HG02759 (cell line): Measurements from ENCODE around the gene DENND2A.
"Not testable (repeated sequence)": the region's sequence is repeated elsewhere in the genome, so short reads cannot be mapped to it uniquely, and the experiment has no call there.

Experiments used
- ATAC-seq: cut with Tn5 transposase; IDR thresholded peaks from one replicate; pipeline ENCODE4 v1.9.1; 2021; ENCODE audit warnings: mild to moderate bottlenecking, moderate library complexity; ENCODE audit not compliant: unreplicated experiment

The DENND2A gene

DNA sequence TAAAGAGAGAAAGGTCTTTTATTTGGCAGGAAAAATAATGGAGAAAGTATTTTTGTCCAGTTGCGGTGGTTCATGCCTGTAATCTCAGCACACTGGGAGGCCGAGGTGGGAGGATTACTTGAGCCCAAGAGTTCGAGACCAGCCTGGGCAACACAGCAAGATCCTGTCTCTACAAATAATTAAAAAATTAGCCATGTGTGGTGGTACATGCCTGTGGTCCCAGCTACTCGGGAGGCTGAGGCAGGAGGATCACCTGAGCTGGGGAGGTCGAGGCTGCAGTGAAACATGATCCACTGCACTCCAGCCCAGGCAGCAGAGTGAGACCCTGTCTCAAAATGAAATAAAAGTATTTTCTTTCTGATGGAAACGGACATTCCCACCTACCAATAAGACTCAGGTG is 83.5 kb downstream of the DENND2A start:
- ATAC-seq, result no peak

DNA sequence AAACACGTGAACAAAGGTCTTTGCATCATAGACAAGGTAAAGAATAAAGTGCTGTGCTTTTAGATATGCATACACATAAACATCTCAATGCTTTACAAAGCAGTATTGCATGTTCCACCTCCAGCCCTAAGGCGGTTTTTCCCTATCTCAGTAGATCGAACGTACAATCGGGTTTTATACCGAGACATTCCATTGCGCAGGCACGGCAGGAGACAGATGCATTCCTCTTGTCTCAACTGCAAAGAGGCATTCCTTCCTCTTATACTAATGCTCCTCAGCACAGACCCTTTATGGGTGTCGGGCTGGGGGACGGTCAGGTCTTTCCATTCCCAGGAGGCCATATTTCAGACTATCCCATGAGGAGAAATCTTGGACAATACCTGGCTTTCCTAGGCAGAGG is 87.4 kb downstream of the DENND2A start:
- ATAC-seq, result not testable (repeated sequence)

DNA sequence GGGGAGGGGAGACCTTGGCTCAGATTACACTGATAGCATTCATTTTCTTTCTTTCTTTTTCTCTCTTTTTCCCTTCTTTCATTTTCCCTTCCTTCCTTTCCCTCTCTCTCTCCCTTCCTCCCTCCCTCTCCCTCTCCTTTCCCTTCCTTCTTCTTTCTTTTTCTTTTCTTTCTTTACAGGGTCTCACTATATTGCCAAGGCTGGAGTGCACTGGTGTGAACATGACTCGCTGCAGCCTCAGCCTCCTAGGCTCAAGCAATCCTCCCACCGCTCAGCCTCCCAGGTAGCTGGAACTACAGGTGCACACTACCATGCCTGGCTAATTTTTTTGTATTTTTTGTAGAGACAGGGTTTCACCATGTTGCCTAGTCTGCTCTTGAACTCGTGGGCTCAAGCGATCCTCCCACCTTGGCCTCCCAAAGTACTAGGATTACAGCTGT is 88.4 kb downstream of the DENND2A start:
- no peak for ATAC-seq

DNA sequence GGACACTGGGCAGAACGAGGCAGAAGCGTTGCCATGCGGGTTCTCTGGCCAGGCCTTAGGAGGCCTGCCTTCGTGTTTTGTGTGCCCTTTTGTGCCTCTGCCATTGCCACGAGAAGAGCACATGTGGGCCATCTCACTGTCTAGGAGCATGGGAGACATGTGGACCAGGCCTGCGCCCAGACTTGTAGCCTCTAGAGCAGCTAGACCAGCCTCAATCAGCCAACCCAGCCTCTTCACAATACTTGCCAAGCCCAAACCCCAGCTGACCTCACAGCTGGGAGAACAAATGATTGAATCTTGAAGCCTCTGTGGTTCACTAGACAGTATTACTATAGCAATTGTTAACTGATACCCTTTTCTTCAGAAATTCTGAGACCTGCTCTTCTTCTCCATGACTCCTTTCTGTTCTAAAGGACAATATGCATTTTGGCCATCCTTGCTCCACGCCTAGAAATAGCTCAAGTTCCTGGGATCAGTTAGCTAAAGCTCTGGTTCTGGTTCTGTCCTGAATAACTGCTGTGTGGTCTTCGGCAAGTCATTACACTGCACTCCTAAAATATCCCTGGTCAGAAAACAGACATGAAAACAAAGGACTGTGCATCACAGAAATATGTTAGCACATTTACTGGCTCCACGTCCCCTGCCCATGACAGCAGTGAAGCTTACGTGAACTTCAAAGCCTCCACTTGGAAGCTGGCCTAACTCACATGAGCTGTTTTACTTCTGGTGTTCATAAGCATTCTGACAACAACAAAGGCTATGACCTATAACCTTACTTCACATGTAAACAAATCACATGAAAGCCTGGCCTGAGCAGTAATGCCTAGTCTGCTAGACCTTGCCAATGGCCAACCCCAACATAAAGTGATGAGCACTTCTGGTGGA is 89.0 kb downstream of the DENND2A start:
- ATAC-seq, result no peak

DNA sequence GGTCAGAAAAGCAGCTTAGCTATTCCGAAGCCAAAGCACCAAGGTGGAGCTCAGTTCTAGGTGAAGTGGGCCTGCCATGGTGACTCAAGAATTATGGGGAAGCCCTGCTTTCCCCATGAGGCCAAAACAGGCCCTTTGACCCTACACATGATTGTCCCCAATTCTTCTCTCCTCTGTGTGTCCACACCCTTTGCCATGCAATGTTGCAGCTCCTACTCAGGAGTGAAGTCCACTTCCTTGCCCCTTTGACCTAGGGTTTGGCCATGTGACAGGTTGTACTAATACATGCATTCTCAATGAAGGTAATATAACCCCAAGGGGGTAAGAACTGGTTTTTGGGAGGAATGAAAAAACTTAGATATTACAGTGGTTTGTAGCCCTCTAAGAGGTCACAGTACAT is 93.7 kb downstream of the DENND2A start:
- ATAC-seq, result no peak

DNA sequence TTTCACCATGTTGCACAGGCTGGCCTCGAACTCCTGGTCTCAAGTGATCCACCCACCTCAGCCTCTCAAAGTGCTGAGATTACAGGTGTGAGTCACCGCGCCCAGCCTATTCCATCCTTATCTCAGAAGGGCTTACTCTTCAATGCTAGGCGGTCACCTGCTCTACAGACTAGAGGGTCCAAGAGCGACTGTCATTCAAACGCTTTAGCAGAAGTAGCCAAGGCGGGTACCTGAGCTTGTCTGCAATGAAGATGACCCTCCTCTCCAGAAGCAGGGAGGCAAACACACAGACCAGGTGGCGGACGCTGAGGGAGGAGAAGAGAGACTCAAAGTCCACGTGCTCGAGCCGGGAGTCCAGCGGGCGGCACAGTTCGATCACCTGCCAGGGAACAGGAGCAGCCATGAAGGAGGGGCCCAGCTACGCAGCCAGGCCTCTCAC is 96.2 kb downstream of the DENND2A start:
- ATAC-seq, result no peak

DNA sequence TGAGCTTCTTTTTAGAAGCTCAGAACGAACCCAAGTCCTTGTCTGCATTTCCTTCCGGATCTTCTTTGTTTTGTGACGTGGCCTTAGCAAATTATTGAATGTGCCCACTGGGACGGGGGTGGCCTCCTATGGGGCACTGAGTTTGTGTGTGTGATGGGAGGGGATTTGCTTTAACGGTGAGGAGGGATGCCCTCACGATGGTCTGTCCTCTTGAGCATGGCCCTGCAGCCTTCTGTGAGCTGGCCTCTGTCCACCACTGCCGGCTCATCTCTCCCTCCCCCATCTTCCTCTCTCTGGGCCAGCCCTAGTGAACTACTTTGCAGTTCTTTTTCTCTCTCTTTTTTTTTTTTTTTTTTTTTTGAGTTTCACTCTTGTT is 98.4 kb downstream of the DENND2A start:
- no peak for ATAC-seq

DNA sequence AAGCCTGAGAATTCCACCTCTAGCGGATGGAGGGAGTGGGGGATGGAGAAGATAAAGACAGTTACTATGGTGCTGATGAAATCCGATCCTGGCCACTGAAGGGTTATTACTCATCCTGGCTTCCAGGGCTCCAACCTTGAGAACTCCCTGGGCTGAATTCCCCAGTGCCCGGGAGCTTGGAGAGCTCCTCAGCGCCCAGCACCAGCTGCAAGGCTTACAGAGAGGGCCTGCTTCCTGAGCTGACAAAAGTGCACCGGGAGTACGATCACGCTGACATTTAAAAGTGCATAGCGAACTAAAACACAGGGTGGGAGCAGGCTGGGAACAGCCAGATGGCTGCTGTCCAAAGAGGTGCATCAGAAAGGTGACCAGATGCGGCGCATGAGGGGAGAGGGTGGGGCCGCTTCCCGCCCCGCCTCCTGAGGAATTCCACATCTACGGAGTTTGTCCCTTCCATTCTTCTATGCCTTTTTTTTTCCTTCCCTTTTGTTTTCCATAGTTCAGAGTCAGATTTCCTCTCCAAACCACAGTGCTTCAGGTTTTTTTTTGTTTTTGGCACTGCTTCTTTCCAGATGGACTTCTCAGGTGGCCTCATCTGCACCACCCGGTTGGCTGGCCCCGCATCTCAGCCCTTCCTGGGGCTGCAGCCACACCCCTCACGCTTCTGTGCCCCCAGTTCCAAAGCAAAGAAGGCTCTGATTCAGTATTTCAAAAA is 98.9 kb downstream of the DENND2A start:
- ATAC-seq, result no peak

DNA sequence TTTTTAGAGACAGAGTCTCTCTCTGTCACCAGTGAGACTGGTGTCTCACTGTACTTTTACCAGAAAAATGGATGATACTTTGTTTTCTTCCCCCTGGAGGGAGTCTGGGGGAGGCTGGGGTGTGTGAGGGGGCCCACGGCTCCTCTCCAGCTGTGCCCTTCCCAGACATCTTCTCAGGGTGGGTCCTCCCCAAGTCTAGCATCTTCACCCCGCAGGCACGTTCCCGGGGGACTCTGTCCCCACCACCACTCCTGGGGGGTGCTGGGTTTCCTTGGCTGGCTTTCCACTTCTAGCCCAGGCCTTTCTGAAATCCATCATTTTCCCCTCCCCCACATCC is 99.5 kb downstream of the DENND2A start:
- ATAC-seq, result no peak

DNA sequence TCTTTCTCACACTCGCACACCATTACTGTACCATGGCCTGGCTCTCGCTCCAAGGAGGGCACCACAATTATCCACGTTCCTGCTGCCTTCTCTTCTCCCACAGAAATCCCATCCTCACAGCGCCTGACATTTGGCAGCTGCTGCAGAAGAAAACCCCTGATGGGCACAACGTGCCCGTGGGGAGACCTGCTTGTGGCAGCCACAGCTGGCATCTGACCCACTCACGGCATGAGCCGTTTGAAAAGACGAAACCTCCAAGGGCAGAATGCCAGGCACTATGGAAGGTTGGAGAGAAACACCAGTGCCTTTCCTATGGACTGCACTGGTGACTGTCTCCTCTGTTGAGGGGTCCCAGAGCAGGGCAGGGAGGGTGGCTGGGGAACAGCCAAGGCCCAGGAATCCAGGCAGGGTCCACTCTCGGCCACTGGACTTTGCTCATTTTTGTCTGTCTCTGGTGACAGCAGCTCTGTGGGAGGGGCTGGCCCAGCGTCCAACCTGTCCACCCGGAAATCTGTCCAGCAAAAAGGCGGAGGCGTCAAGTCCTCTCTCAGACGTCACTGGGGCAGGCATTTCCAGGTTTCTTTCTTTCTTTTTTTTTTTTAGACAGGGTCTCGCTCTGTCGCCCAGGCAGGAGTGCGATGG is 100.4 kb downstream of the DENND2A start:
- no peak for ATAC-seq

DNA sequence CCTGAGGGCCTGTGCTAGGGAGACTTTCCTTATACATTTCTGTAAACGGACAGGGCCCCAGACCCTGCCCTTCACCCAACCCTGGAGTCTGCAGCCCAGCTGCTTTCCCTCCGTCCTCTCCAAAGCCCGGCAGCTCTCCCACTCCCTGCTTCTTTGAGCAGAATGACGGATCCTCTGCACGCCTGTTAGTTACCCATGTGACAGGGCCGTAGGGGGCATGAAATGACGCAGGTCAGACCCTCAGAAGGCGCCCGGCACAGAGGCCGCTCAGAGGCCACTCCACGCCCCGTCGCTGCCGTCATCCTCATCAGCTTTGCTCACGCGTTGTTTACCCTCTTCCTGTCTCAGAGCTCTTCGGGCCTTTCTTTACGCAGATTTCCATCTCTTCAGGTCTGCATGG is 101.2 kb downstream of the DENND2A start:
- ATAC-seq, result no peak

DNA sequence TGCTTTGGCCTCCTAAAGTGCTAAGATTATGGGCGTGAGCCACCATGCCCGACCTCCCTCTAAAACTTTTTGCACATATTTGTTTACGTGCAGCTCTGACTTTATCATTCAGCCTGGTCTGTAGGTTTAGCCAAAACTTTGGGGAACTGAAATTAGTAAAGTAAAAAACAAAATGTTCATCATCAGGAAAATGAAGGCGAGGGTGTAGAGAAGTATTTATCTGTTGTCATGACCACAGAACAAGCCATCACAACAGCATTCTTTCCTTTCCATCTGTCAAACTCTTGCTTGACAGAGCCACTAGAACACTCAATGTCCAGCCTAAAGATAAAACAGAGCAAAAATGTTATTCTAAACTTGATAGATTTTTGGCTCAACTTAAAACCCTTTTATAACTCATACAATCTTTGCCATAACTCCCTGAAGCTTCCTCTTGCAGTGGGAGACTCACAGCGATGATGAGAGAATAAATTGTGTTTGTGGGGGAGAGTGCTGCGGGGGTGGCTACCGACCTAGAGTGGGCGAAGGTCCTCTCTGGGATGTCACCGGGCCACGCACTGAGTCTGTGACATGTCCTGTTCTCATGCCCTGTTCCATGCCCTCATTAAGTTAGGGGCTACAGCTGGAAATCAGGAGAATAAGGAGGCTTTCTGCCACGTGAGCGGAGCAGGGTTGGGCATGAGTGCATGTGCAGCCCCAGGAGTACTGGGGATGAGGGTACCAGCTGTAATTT is 102.7 kb downstream of the DENND2A start:
- ATAC-seq, result no peak

DNA sequence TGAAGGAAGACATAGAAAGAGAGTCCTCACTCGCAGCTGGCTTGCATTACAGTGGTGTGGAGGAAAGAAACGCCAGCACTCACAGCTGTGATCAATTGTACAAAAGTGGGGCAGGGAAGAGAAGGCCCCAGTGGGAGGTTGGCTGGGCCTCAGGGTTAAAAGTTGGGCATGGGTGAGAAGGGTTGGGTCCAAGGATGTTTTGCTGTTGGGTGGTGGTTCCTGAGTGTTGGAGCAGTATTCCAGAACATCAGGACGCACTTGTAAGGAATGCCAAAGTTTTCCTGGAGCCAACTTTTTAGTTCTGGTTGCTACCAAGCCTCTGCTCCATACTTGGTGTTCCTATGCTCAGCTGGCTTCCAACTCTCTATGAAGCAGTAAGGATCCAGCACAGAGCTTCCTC is 105.9 kb downstream of the DENND2A start:
- ATAC-seq, result no peak

DNA sequence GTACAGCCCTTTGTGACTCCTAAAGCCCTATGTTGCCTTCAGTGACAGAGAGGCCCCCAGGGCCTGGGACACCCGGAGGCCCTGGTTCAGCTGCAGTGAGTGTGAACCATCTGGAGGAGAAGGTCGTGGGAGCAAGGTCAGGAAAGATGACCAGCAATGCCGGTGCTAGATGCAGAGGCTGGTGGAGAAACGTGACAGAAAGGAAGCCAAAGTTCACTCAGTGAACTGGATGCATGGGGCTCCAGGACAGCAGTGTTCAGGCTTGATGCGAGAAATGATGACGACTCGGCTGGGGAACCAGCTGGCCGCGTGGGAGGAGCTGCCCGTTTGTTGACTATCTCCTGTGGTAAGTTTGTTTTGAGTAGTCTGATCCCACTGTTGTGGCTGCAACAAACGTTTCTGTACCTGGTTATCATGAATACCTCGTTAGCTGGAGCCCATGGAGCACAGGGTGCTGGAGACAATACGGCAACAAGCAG is 107.2 kb downstream of the DENND2A start:
- ATAC-seq, result no peak

DNA sequence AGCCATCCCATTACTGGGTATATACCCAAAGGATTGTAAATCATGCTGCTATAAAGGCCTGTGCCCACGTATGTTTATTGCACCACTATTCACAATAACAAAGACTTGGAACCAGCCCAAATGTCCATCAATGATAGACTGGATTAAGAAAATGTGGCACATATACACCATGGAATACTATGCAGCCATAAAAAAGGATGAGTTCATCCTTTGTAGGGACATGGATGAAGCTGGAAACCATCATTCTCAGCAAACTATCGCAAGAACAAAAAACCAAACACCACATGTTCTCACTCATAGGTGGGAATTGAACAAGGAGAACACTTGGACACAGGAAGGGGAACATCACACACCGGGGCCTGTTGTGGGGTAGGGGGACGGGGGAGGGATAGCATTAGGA is 111.2 kb downstream of the DENND2A start:
- not testable (repeated sequence) for ATAC-seq

DNA sequence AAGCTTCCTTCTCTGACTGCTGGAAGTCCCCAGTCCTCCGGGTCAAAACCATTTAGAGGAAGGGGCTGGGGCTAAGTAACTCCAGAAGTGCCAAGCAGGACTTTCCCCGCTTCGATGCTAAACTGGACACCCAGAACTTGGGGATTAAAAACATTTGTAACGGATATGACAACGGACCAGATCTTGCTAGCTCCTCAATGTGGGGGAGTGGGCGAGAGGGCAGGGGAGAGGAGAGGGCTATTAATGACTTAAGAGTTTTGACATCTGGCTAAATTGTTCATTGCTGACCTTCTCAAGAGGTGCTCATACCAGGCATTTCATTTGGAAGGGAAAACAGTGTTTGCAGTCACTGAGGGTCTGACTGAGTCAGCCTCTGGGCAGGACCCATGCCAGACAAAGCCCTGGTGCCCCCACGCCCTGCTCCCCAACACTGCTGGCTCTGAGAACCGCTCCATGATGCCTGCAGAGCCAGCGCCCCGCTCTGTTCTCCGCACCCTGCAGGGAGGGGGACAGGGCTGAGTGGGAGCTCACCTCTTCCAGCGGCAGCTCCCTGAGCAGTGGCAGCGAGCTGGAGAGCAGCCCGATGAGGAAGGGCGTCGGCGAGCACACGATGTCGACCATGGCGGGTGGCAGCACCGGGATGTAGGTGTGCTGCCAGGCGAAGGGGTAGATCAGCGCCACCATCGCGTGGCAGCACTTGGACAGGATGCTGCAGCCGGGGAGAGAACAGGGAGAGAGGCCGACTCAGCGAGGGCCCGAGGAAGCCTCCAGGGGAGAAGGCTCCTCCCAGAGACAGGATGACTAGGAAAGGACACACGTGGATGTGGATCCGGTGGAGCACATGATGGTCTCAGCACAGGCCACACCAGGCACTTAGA is 113.6 kb downstream of the DENND2A start:
- no peak for ATAC-seq

DNA sequence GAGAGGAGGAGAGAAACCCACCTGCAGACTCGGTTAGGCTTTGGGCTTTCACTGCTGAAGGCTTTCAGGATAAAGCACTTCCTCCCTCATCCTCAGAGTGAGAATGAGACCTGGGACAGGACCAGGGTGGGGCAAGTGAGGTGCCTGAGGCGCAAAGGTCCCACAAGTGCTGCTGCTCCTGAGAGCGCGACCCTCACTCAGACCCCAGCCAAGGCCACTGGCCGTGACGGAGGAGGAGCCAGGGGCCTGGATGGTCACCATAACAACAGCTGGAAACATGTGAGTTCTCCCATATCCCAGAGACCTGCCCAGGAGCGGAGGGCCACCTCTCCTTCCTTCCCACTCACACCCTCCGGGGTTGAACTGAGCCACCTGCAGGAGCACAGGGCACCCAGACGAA is 114.4 kb downstream of the DENND2A start:
- ATAC-seq, result no peak

DNA sequence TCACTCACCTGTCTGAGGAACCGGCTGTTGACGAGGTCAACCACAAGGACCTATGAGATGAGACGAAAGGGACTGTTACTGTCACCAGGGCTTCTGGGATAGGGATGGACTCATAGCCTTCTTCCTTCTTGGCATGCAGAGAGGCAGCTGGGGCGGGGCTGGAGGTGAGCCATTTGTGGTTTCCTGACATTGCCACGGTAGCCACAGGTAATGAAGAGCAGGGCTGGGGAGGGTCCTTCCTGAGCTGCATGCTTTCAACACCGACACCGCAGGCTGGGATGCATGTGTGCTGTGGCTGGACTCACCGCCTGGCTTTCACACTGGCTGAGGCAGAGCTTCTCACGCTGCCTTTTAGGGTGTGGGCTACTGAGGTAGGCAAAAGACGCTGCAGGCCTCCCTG is 114.9 kb downstream of the DENND2A start:
- no peak for ATAC-seq

DNA sequence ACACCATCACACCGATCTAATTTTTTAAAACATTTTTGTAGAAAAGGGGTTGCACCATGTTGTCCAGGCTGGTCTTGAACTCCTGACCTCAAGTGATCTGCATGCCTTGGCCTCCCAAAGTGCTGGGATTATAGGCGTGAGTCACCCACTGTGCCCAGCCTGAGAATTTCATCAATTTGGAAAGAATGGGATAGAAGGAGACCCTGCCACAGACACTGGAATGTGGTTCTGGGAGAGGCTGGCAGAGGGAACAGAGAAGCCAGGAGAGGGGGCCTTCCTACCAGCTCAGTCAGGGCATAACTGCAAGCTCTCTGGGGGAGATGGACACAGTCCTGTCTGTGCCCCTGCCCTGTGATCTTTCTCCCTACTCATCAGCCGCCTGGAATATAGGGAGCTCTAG is 119.2 kb downstream of the DENND2A start:
- ATAC-seq, result no peak

DNA sequence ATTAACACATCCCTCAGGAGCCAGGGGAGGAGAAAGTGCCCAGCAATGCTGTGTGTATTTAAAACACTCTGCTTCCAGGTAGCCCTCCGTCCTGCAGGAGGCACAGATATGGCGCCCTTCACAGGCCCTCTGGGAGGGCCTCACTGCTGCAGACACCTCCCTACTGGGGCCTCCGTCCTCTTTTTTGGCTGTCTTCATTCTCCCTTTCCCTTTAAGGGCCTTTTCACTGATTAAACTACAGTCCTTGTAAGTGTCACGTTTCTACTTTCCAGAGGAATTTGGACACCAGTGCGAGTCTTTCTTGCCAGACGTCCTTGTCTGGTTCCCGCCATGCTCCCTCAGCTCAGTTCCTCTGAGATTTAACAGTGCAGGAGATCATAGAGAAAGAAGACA is 121.6 kb downstream of the DENND2A start:
- no peak for ATAC-seq
